Heart left ventricle (tissue), 13 donors: Measurements from ENCODE around the gene ETV6.

ENCODE experiments used
- CTCF ChIP-seq, 12 donors: fragments of 200-600 bp; sonication (generic) in 4 of 12; IDR thresholded peaks; one replicate each; pipeline versions ENCODE4 v1.5.0 to v1.8.0; 2018 to 2022; ENCODE audit warnings: antibody characterized with exemption in 12 of 12, mild to moderate bottlenecking in 5 of 12
- POLR2A ChIP-seq, 2 donors: fragments of 450-650 bp; IDR thresholded peaks; one replicate each; pipeline ENCODE4 v1.6.1; 2017; ENCODE audit warnings: antibody characterized with exemption in 2 of 2, mild to moderate bottlenecking in 2 of 2, moderate library complexity in 2 of 2
- donor health status: ischemic (EF 13 %, LVEDD 7.1; RV severe dilation, severe dysfunction).
- donor health status: DM: no; HTN: yes; CAD: no.
- donor health status: DM: no; HTN: no; CAD: no.
- donor health status: ischemic (EF 25% LVEDD 6.9; RV normal size, moderate dysfunction).
- donor health status: ischemic (EF 25% LVEDD 5.7; RV mildly dilated, moderate dysfunction).
- donor health status: ischemic (EF 35%, LVEDD 5.7; RV mildly dilated, moderate dysfunction).
- donor health status: nonischemic (EF 11% LVEDD 7.7; RV severe dilation, severe dysfunction).
- donor health status: DM: yes; HTN: yes; CAD: no.
- donor health status: PGD.
- donor health status: ischemic (EF 29% LVEDD 5.4; RV normal size, mild dysfunction).
- donor health status: nonischemic (EF 23%, LVEDD 6.1; RV moderate dilation, normal function).

- TF ChIP-seq CTCF (IDR thresholded peaks at IDR 0.05): no peak
- TF ChIP-seq POLR2A (IDR thresholded peaks at IDR 0.05): no peak
Measured at GRCh38 chr12:11798856-11799501, 149.5 kb downstream of the ETV6 start.
